Activated CD4-positive, alpha-beta T cell treated with anti-CD3 and anti-CD28 coated beads, Interleukin-2, amount 50 U/mL, for 16 hours (primary cell): ENCODE measurements around the gene RUNX3.

Source experiments
- DNase-seq: peaks from one replicate; pipeline ENCODE4 v3.0.0-alpha.2; 2020

RUNX3 gene

GRCh38 chr1:24878045-24878444 lies 52.0 kb downstream of the RUNX3 start:
- no peak for DNase-seq

- DNase-seq: no peak
These were observed 54.0 kb downstream of the RUNX3 start for GRCh38 chr1:24875991-24876506.

DNA sequence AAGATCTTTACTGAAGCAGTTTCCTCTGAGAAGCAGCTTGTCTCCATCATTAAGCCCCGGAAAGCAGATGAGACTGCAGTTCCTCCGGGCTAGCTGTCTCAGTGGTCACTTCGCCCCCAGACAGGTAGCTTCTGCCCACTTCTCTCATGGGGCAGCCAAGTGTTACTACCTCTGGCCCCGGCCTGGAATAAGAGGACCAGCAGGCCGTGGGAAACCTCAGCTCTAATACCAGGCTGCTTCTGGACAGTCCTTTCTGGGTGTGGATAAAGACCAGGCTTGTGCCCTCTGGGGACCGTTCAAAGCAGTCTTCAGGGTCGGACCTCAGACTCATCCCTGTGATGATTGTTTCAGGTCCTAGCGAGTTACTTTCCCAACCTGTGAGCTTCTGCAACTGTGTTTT lies 54.8 kb downstream of the RUNX3 start:
- no peak for DNase-seq

- DNase-seq: no peak
These were observed 55.4 kb downstream of the RUNX3 start for GRCh38 chr1:24874611-24875234.

DNA sequence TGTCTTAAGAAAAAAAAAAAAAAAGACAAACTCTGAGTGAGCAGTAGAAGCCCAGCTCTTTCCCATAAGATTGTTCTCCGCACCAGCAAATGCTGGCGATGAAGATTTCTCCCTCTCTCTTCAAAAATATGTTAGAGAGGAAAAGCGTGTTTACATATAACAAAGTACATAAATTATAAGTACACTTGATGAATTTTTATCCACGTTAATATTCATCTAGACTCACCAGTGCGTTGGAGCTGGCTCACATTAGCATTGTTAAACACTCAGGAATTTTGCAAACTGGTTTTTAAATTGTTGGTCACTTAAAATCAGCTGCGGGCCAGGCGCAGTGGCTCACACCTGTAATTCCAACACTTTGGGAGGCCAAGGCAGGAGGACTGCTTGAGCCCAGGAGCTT lies 56.0 kb downstream of the RUNX3 start:
- DNase-seq: no peak

DNA sequence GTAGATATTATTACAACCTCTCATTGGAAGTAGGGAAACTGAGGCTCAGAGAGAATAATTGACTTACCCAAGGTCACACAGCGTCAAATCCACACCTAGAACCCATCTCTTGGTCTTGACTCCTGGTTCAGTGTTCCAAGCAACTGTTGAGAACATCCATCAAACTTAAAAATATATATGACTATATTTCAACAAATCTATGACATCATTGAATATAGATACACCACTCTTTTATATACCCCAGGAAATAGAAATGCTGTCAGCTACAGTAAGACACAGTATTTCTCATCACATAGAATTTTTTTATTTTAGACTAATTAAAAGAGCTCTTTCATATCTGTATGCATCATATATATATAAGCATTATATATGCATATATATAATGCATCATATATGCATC lies 56.9 kb downstream of the RUNX3 start:
- no peak for DNase-seq

GRCh38 chr1:24872061-24872850 lies 57.8 kb downstream of the RUNX3 start:
- no peak for DNase-seq

DNA sequence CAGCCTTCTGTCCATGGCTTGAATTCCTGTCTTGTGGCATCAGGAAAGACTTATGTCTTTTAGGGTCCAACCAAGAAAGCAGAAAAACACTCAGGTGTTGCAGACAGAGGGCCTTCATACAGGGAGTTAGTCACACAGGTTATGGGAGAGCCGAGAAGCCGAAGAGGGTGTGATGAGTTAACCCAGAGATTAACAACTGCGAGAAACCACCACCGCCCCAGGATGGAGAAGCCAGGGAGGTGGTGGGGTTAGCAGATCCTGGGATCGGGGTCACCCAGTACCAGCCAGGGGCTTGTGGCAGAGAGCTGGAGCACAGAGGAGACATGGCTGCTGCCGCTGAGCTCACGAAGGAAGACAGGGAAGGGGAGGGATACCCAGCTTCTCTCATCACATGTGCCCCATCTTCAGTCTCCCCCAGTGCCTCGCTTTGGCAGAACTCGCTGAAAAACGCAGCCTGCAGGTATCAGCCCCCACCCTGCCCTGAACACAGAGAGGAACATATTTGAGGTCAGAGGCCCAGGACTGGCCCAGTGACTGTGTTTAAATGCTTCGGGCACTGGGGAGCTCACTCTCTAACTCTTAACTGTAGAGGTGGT lies 58.7 kb downstream of the RUNX3 start:
- DNase-seq: no peak

GRCh38 chr1:24870551-24871195 lies 59.4 kb downstream of the RUNX3 start:
- no peak for DNase-seq

DNA sequence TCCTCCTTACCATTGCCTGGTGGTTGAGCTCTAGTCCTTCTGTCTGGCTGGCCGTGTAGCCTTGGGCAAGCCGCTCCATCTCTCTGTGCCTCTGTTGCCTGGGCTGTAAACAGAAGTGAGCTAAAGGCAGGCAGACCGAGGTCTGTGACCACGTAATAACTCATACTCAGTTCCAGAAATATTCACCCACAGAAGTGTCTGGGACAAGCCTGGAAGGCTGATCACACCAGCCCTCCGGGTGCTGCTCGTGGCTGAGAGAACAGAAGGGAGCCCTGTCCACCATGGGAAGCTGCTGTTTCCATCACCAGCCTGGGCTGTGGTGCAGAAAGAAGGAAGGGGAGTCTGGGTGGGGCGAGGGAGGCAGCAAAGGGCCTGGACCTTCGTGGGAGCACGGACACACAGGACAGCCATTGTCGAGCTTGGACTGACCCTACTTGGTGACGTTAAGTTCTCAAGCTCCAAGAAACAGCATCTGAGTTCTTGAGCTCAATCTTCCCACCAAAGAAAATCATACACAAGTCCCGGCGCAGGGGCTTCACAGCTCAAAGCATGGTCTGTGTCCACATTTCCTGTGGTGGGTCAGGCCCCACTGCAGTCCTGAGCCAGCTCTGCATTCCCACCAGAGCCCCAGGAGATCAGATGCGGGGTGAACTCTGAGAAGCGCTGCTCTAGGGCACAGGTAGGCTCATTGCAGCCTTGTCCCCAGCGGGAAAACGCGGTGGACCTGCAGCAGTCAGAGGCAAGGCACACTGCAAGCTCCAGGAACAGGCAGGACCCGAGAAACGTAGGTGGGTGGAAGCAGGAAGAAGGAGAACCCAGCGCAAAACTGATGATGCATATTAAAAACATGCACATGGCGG lies 61.8 kb downstream of the RUNX3 start:
- DNase-seq: no peak

- no peak for DNase-seq
These were observed 62.8 kb downstream of the RUNX3 start for GRCh38 chr1:24867084-24867870.

- no peak for DNase-seq
These were observed 63.6 kb downstream of the RUNX3 start for GRCh38 chr1:24866211-24867083.

DNA sequence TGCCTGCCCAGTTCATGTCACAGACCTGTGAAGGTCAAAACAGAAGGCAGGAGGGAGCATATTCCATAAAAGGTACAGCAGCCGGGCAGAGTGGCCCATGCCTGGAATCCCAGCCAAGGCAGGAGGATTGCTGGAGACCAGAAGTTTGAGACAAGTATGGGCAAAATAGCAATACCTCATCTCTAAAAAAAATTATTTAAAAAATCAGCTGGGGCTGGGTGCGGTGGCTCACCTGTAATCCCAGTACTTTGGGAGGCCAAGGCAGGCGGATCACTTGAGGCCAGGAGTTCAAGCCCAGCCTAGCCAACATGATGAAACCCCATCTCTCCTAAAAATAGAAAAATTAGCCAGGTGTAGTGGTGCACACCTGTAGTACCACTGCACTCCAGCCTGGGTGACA lies 64.5 kb downstream of the RUNX3 start:
- DNase-seq: no peak

GRCh38 chr1:24865168-24865567 lies 64.9 kb downstream of the RUNX3 start:
- no peak for DNase-seq

GRCh38 chr1:24864370-24864777 lies 65.7 kb downstream of the RUNX3 start:
- no peak for DNase-seq

DNA sequence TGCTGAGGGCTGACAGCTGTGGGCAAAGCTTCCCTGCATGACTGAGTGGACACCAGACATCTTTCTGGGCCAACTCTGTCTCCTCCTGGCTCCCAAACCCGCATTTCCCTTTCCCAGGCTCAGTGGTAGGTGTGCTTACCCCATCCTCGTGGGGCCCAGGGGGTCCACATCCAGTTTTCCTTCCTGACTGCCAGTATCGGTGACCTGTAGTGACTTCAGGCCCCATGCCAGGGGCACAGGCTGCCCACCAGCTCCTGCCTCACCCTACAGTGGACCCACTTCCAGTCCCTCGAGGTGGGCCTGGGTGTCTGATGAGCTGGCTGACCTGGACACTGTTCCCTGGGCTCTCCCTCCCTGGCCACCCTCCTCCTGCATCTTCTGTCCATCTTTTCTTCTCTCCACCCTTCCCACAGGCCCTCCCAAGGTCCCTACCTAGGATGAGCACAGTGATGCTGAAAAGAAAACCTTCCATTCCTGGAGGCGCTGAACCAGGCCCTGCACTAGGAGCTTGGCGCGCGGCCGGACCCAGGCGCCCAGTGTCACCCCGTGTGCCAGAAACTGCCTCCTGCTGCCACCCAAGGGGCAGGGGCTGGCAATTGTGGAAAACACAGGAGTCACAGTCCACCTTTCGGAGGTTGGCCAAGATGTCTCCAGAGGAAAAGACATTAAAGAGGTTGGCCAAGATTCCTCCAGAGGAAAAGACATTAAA lies 67.1 kb downstream of the RUNX3 start:
- DNase-seq: no peak

- no peak for DNase-seq
These were observed 68.0 kb downstream of the RUNX3 start for GRCh38 chr1:24861821-24862727.

- no peak for DNase-seq
These were observed 69.2 kb downstream of the RUNX3 start for GRCh38 chr1:24860841-24861240.
